Neuron (in vitro differentiated cells): ENCODE results near the gene HPF1.
"Not testable (repeated sequence)": the region's sequence is repeated elsewhere in the genome, so short reads cannot be mapped to it uniquely, and the experiment has no call there.

ENCODE experiments used
- H2AFZ ChIP-seq: one replicate; pipeline ENCODE4 v1.6.1; 2013; ENCODE audit warnings: low read depth, mild to moderate bottlenecking, inconsistent platforms, low read length, moderate library complexity
- H3K27me3 ChIP-seq: one replicate; pipeline ENCODE4 v1.6.1; 2013; ENCODE audit warnings: low read length; ENCODE audit not compliant: insufficient read depth
- H3K36me3 ChIP-seq: one replicate; pipeline ENCODE4 v1.6.1; 2013; ENCODE audit warnings: low read length; ENCODE audit not compliant: insufficient read depth
- H3K4me1 ChIP-seq: one replicate; pipeline ENCODE4 v1.6.1; 2013; ENCODE audit warnings: low read length; ENCODE audit not compliant: insufficient read depth
- H3K4me3 ChIP-seq: 2 replicates; pipeline ENCODE4 v1.5.1; 2013; ENCODE audit warnings: mild to moderate bottlenecking, low read length, moderate library complexity
- H3K9me3 ChIP-seq: one replicate; pipeline ENCODE4 v1.6.1; 2013; ENCODE audit warnings: low read length

The HPF1 gene

GRCh38 chr4:169768385-169768784 lies 10.6 kb upstream of the HPF1 start:
- no peak overlapping the region for H2AFZ ChIP-seq
- no peaks in the 10 kb centered on the region for H3K36me3 ChIP-seq
- no peak overlapping the region for H3K4me3 ChIP-seq
- no peaks in the 10 kb centered on the region for H3K27me3 ChIP-seq
- no peaks in the 10 kb centered on the region for H3K4me1 ChIP-seq
- no peaks in the 10 kb centered on the region for H3K9me3 ChIP-seq

- Histone ChIP-seq H3K4me1 (no peaks in the 10 kb centered on the region), H3K27me3 (no peaks in the 10 kb centered on the region)
Measured at GRCh38 chr4:169766741-169767140, 9.0 kb upstream of the HPF1 start.

DNA sequence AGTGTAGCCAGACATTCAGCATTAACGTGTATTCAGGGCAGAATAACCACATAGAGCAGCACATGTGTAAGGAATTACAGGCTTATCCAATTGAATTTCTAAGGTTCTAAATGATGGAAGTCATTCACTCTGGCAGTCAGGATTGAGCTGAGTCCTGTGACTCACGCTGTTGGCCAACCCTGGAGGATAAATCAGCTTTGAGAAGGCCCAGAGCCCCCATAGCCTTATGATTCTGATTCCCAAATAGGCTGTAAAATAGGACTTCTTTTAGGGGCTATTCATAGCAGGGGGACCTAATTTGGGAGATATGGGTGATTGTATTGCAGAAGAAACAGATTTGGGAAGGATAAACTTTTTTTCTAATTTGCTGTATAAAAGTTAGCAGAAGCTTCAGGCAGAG lies 8.1 kb upstream of the HPF1 start:
- Histone ChIP-seq H3K4me3 (no peak overlapping the region), H2AFZ (no peak overlapping the region), H3K36me3 (no peaks in the 10 kb centered on the region), H3K4me1 (no peaks in the 10 kb centered on the region), H3K27me3 (no peaks in the 10 kb centered on the region), H3K9me3 (no peaks in the 10 kb centered on the region)

More at GRCh38 chr4:169766741-169767140, 9.0 kb upstream of the HPF1 start:
- no peak overlapping the region for H2AFZ ChIP-seq
- no peaks in the 10 kb centered on the region for H3K36me3 ChIP-seq
- no peak overlapping the region for H3K4me3 ChIP-seq
- H3K9me3 ChIP-seq = no peaks in the 10 kb centered on the region

DNA sequence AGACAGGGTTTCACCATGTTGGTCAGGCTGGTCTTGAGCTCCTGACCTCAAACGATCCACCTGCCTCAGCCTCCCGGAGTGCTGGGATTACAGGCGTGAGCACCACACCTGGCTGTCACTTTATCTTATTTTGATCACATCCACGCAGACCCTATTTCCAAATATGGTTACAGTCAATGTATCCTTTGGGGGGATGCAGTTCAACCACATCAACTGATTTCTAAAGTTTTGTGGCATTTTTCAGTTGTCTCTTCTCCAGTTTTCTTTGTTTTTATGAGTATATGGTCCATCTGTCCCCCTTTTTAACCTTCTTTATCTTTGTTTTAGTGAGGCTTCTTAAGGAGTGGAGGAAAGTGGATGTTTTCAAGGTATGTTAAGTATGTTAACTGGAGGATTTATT lies 4.1 kb upstream of the HPF1 start:
- Histone ChIP-seq H3K4me3 (no peak overlapping the region), H3K27me3 (no peaks in the 10 kb centered on the region), H3K9me3 (no peaks in the 10 kb centered on the region), H3K36me3 (no peaks in the 10 kb centered on the region), H2AFZ (no peak overlapping the region), H3K4me1 (peaks cover 2% of the 10 kb centered on the region)

- no peaks in the 10 kb centered on the region for H3K27me3 ChIP-seq
- H3K4me3 ChIP-seq = peak overlapping the region; percentile 66
- H3K36me3 ChIP-seq = peaks cover 3% of the 10 kb centered on the region
- peak overlapping the region; percentile 67 for H2AFZ ChIP-seq
- H3K9me3 ChIP-seq = no peaks in the 10 kb centered on the region
- H3K4me1 ChIP-seq = peaks cover 14% of the 10 kb centered on the region
Measured at GRCh38 chr4:169758401-169758962, 738 bp upstream of the HPF1 start.

- Histone ChIP-seq H3K4me3 (peak overlapping the region; percentile 66), H3K36me3 (peaks cover 11% of the 10 kb centered on the region), H2AFZ (peak overlapping the region; percentile 67), H3K9me3 (no peaks in the 10 kb centered on the region), H3K27me3 (no peaks in the 10 kb centered on the region), H3K4me1 (peaks cover 14% of the 10 kb centered on the region)
Measured at GRCh38 chr4:169756971-169757574, 671 bp downstream of the HPF1 start.

- no peaks in the 10 kb centered on the region for H3K4me1 ChIP-seq
- H3K27me3 ChIP-seq = no peaks in the 10 kb centered on the region
- no peak overlapping the region for H3K4me3 ChIP-seq
- no peaks in the 10 kb centered on the region for H3K9me3 ChIP-seq
- H3K36me3 ChIP-seq = peaks cover 37% of the 10 kb centered on the region
- H2AFZ ChIP-seq = no peak overlapping the region
Measured at GRCh38 chr4:169745291-169745690, 12.5 kb downstream of the HPF1 start.

DNA sequence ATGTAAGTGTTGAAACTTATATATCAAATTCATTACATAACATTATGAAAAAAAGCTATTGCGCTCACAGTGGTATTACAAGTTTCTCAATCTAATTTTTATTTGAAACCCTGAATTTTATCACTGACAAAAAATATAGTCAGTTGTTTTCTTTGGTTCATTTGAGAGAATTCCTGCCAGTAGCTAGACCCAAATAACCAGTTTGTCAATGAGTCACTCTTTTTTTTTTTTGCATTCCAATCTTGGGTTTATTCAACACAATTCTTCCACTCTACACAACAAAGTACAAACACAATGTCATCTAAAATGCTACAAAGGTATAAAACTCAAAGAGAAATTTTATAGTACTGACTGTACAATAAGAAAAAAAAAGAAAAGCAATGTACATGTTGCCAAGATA lies 13.1 kb downstream of the HPF1 start:
- no peaks in the 10 kb centered on the region for H3K9me3 ChIP-seq
- H3K4me3 ChIP-seq = no peak overlapping the region
- H3K36me3 ChIP-seq = peaks cover 35% of the 10 kb centered on the region
- H2AFZ ChIP-seq = no peak overlapping the region
- no peaks in the 10 kb centered on the region for H3K4me1 ChIP-seq
- H3K27me3 ChIP-seq = no peaks in the 10 kb centered on the region

DNA sequence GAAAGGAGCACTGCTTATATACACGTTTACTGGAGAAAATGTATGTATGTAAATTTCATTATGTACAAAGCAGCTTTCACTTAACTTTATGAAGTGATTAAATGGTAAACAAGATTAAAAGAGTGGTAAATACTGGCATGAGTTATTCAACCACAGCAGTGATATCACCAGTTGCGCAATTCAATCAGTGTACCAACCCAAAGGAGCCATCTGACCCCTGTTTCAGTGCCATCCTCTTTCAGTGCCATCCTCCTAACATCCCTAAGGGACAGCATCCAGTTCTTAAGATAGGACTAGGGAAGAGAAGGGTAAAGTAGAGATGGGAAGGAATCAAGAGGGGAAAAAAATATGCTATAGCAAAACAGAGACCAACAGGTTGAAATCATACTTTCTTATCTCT lies 16.2 kb downstream of the HPF1 start:
- no peaks in the 10 kb centered on the region for H3K27me3 ChIP-seq
- H2AFZ ChIP-seq = no peak overlapping the region
- peaks cover 25% of the 10 kb centered on the region for H3K36me3 ChIP-seq

DNA sequence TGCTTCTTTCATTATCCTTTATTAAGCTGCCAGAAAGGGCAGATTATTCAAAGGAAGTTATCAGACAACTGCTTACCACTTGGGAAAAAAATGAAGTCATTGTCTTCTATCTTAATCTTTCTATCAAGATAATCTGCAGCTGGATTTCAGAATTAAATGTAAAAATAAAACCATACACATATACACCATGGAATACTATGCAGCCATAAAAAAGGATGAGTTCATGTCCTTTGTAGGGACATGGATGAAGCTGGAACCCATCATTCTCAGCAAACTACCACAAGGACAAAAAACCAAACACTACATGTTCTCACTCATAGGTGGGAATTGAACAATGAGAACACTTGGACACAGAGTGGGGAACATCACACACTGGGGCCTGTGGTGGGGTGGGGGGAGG lies 19.1 kb downstream of the HPF1 start:
- H3K36me3 ChIP-seq = peaks cover 26% of the 10 kb centered on the region
- not testable (repeated sequence) for H3K9me3 ChIP-seq, H3K4me1 ChIP-seq, H2AFZ ChIP-seq, H3K27me3 ChIP-seq, H3K4me3 ChIP-seq

More for the DNA sequence above, 16.2 kb downstream of the HPF1 start:
- Histone ChIP-seq H3K4me1 (no peaks in the 10 kb centered on the region), H3K9me3 (no peaks in the 10 kb centered on the region), H3K4me3 (no peak overlapping the region)

DNA sequence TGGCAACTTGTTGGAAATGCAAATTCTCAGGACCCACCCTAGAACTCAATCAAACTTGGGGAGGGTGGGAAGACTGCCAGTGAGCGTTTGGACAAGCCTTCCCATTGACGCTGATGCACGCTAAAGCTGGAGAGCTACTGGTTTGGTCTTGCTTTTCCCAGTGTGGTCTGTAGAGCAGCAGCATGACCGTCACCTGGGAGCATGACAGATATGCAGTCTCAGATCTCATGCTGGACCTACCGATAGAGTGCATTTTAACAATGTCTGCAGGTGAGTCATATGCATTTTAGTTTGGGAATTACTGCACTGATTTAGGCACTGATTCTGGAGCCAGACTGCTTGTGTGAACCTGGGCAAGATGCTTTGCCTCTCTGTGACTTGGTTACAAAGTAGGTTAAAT lies 27.2 kb downstream of the HPF1 start:
- H3K4me3 ChIP-seq = no peak overlapping the region
- no peaks in the 10 kb centered on the region for H3K4me1 ChIP-seq
- no peak overlapping the region for H2AFZ ChIP-seq
- H3K9me3 ChIP-seq = no peaks in the 10 kb centered on the region
- H3K36me3 ChIP-seq = peaks cover 30% of the 10 kb centered on the region
- H3K27me3 ChIP-seq = no peaks in the 10 kb centered on the region

GRCh38 chr4:169727616-169728015 lies 30.1 kb downstream of the HPF1 start:
- H3K9me3 ChIP-seq = no peaks in the 10 kb centered on the region
- H2AFZ ChIP-seq = no peak overlapping the region
- peaks cover 25% of the 10 kb centered on the region for H3K36me3 ChIP-seq
- H3K4me1 ChIP-seq = no peaks in the 10 kb centered on the region
- no peak overlapping the region for H3K4me3 ChIP-seq
- no peaks in the 10 kb centered on the region for H3K27me3 ChIP-seq

- H3K9me3 ChIP-seq = no peaks in the 10 kb centered on the region
- H3K36me3 ChIP-seq = peaks cover 25% of the 10 kb centered on the region
- no peak overlapping the region for H2AFZ ChIP-seq
- no peak overlapping the region for H3K4me3 ChIP-seq
- H3K27me3 ChIP-seq = no peaks in the 10 kb centered on the region
- H3K4me1 ChIP-seq = no peaks in the 10 kb centered on the region
Measured at GRCh38 chr4:169724260-169724659, 33.5 kb downstream of the HPF1 start.
